Measurements from ENCODE around the gene MISP3.
A peak's percentile ranks its signal among the peaks of the same experiment; 100 is the strongest.

- no peak for TF ChIP-seq POLR2A (IDR thresholded peaks at IDR 0.05)
- TF ChIP-seq, protein P1, sequence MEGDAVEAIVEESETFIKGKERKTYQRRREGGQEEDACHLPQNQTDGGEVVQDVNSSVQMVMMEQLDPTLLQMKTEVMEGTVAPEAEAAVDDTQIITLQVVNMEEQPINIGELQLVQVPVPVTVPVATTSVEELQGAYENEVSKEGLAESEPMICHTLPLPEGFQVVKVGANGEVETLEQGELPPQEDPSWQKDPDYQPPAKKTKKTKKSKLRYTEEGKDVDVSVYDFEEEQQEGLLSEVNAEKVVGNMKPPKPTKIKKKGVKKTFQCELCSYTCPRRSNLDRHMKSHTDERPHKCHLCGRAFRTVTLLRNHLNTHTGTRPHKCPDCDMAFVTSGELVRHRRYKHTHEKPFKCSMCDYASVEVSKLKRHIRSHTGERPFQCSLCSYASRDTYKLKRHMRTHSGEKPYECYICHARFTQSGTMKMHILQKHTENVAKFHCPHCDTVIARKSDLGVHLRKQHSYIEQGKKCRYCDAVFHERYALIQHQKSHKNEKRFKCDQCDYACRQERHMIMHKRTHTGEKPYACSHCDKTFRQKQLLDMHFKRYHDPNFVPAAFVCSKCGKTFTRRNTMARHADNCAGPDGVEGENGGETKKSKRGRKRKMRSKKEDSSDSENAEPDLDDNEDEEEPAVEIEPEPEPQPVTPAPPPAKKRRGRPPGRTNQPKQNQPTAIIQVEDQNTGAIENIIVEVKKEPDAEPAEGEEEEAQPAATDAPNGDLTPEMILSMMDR (IDR thresholded peaks at IDR 0.05) = peak in 1 of 4 experiments; percentile 50
Measured at GRCh38 chr19:14023404-14024235, 49.0 kb upstream of the MISP3 start.
